Astrocyte (in vitro differentiated cells and primary cell): ENCODE measurements around the gene CD9.

Experiments used
- CTCF ChIP-seq: IDR thresholded peaks from 2 replicates; pipeline ENCODE4 v1.5.1; 2011; ENCODE audit warnings: low read depth, mild to moderate bottlenecking, inconsistent platforms, low read length, moderate library complexity; ENCODE audit not compliant: insufficient read depth
- EZH2 ChIP-seq: IDR thresholded peaks from 2 replicates; pipeline ENCODE4 v1.6.1; 2012; ENCODE audit warnings: mild to moderate bottlenecking, low read length, inconsistent platforms; ENCODE audit not compliant: insufficient read depth

DNA sequence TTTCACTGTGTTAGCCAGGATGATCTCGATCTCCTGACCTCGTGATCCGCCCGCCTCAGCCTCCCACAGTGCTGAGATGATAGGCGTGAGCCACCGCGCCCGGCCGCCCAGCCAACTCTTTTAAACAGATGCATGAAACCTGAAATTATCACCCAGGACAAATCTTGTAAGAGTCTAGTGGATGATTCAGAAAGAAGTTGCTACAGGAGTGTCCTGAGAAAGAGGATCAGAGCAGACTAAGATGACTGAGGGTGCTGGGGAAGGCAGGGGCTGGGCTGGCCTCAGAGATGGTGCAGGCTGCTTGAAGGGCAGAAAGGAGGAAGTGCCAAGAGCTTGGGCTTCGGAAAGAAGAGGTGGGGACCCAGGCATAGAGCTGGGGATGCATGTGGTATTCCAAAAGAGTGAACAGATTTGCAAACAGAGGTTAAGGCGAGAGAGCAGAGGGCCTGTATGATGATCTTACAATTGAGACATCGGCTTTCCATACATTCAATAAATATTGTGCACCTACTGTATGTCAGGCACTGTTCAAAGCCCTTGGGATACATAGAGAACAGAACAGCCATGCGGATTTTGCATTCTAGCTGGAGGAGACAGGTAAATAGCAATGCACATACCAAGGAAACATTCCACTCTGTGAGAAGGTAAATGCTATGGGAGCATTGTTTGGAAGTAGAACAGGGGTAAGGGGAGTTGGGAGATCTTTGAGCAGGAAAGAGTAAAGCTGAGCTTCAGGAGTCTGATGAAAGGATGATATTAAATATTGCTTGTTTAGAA lies 7.4 kb upstream of the CD9 start:
- TF ChIP-seq CTCF (no peak), EZH2 (no peak)
